ENCODE measurements around the gene LMLN.
"Not testable (repeated sequence)": the region's sequence is repeated elsewhere in the genome, so short reads cannot be mapped to it uniquely, and the experiment has no call there.

Gene LMLN

DNA sequence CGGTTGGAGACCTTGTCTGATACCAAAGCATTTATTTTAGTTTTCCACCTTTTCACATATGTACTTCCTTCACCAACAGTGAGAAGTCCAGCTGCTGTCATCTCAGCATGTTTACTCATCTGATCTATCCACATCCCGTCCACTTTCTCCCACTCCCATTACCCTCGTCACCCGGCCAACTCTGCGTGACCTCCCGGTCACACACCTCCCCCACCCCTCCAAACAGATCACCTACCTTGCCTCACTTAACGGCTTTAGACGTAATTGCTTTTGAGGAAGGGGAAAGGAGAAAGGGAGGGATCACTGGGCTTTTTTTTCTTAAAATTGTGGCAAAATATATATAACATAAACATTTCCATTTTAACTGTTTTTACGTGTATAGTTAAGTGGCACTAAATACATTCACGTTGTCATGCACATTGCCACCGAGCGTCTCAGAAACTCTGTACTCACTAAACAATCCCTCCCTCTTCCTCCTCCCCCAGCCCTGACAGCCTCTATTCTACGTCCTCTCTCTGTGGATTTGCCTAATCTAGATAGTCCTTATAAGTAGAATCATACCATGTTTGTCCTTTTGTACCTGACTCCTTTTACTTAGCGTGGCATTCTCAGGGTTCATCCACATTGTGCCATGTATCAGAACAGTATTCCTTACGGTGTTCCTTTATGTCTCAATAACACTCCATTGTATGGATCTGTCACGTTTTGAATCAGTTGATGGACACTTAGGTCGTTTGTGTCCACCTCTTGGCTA is 67.2 kb downstream of the LMLN start:
- no peak for DNase-seq (ENCODE audit: low read depth in 2 of 2)

DNA sequence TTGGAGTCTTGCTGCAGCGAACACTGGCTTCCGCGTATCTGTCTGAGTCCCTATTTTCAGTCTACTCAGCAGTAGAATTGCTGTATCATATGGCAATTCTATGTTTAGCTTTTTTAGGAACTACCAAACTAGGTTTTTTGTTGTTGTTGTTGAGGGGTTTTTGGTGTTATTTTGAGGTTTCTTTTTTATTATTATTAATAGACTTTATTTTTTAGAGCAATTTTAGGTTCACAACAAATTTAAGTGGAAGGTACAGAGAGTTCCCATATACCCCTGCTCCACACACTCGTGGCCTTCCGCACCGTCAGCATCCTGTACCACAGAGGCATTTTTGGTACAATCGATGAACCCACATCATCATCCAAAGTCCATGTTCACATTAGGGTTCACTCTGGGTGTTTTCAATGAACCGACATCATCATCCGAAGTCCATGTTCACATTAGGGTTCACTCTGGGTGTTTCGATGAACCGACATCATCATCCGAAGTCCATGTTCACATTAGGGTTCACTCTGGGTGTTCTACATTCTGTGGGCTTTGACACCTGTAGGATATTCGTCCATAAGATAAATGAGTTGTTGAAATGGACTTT is 67.9 kb downstream of the LMLN start:
- DNase-seq (ENCODE audit: low read depth in 2 of 2): no peak

DNA sequence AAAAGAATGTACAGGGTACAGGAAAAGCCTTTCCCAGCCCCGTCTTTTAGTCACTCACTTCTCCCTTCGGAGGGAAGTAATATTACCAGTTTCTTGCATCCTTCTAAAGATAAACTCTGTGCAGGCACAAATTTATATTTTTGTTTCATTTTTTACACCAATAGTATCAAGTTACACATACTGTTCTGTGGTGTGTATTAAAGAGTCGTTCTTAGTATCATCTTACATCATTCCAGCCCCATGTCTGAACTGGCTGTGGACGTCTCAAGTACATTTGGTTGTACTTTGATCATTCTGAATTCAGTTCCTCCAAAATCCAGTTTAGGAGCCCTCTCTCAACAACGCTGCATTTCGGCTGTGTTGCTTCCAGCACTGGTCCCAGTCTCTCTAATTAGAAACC is 68.7 kb downstream of the LMLN start:
- no peak for DNase-seq (ENCODE audit: low read depth in 2 of 2)

DNA sequence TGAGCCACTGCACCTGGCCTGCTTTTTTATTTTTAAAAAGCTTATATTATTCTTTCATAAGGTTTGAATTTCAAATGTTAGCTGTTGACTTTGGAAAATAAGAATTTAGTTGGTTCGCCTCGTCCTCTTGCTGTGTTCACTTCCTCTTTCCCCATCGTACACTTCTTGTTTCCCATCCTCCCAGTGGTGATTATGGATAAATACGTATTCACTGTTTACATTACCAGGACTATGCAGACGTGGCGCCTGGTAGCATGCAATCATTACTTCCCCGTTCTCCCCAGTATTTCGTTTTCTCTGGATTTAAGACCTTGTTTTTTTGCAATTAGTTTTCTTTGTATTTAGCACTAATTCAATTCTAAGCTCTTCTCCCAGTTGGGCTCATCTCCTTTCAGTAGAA is 70.1 kb downstream of the LMLN start:
- DNase-seq (ENCODE audit: low read depth in 2 of 2): no peak

DNA sequence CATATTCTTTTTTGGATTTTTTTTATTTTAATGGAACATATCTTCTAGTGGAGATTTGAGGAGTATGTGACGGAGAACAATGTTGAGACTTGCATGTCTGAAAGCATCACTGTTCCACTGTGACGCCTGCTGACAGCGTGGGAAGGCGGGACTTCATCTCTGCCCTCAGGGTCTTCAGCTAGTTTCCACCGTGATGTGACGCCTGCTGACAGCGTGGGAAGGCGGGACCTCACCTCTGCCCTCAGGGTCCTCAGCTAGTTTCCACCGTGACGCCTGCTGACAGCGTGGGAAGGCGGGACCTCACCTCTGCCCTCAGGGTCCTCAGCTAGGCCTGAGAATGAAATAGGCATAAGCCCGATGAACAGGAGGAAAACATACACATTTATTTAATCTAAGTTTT is 70.7 kb downstream of the LMLN start:
- DNase-seq (ENCODE audit: low read depth in 2 of 2): no peak

DNA sequence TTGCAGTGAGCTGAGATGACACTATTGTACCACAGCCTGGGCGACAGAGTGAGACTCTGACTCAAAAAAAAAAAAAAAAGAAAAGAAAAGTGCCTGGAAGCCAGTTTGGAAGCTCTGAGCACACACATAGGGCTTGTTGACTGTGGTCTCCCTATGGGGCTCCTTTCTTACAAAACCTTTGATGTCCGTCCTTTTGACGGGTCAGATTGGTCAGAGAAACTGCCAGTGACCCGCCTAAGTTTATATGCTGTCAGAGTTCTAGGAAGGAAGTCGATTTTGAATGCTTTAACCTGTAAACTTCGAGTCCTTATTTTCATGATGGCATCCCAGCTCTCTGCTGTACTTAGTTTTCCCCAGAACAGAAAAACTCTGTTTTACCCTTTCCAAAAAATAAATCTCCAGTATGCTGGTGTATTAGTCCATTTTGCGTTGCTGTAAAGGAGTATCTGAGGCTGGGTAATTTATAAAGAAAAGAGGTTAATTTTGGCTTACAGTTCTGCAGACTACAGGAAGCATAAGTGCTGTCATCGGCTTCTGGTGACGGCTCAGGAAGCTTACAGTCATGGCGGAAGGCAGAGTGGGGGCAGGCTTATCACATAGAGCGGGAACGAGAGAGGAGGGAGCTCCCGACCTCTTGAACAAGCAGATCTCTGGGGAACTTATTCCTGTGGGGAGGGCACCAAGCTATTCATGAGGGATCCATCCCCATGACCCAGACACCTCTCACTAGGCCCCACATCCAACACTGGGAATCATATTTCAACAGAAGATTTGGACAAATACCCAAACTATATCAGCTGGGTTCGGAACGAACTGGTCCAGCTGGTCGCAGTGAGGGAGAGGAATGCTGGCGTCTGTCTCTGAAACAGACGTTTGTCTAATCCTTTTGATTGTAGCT is 72.3 kb downstream of the LMLN start:
- DNase-seq (ENCODE audit: low read depth in 2 of 2): no peak

DNA sequence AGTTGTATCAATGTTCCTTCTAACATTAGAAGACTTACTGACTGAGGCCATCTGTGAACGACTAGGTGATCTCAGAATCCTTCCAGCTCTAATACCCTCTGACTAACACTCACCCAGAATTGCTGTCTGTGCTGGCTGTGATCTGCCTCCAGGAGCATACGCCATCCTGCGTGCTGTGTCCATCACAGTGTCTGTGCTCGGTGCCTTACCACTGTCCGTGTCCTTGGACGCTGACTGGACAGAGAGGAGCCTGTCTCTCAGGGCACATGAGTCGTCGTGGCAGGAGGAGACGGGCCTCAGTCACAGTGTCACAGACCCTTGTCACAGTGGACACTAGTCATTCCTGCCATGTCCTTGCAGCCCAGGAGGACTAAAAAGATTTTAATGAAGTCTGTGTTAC is 83.1 kb downstream of the LMLN start:
- no peak for DNase-seq (ENCODE audit: low read depth in 2 of 2)

DNA sequence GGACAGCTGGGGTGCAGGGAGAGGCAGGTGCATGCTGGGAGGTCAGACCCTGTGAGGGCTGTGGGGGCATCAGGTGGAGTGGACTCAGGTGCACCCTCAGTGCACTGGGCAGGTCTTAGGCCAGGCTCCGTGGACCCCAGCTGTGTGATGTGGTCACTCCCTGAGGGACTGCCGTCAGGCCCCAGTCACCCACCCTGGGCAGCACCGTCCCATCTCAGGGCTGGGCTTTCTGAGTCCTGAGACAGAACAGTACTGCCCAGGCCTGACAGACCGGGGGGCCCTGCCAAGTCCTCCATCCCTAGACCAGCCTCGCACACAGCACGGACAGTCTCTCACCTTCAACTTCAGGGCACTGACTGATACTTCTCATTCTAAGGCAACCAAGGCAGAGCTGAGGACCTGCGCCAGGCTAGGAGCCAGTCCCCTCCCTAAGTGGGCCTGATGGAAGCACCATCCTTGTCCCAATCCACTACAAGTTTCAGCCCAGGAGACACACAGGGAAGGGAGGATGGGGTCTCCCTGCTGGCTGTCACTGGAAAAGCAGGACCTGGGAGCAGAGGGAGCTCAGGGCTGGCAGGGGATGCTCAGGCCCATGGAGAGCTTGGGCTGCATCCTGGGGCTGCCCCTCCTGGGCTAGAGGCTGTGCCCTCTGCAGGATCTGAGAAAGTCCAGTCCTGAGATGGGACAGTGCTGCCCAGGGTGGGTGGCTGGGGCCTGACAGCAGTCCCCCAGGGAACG is 86.3 kb downstream of the LMLN start:
- no peak for DNase-seq (ENCODE audit: low read depth in 2 of 2)

DNA sequence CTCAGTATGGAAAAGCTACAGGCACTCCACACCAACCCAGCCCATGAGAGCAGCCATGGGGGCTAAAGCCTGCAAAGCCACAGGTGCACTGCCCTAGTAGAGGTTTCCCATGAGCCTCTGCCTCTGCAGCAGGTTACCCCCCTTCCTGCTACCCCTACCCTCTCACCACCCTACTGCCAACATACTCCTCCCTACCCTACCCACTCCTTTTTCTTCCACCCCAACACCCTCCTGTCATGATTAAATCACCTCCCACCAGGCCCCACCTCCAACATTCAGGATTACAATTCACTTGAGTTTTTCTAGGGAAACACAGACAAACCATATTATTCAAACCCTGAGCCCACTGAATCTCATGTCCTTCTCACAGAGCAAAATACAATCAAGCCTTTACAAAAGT is 88.4 kb downstream of the LMLN start:
- DNase-seq (ENCODE audit: low read depth in 2 of 2): no peak

DNA sequence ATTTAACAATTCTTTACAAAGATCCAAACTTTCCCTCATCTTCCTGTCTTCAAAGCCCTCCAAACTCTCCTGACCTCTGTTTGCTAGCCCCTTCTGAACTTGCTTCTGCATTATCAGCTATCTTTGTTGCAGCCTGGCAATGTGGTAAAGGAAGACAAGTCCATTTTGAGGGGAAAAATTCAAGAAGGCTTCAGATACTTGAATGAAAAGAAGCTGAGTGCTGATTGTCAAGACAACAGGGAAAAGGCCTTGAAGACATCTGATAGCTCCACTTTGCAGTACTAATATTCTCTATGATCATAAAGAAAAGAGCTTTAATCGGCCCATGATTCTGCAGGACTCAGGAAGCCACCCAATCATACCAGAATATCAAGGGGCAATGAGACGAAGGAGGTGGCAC is 91.8 kb downstream of the LMLN start:
- no peak for DNase-seq (ENCODE audit: low read depth in 2 of 2)

DNA sequence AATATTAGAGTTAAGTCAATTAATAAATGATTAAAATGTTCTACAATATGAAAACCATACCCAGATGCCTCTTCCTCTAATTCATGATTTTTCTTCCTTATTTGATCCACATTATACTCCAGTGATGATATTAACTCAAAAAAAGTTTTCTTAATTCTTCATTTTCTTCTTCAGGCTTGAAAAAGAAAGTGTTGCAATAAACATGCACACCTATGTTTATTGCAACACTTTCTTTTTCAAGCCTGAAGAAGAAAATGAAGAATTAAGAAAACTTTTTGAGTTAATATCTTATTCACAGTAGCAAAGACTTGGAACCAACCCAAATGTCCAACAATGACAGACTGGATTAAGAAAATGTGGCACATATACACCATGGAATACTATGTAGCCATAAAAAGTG is 93.4 kb downstream of the LMLN start:
- not testable (repeated sequence) for DNase-seq (ENCODE audit: low read depth in 2 of 2)

DNA sequence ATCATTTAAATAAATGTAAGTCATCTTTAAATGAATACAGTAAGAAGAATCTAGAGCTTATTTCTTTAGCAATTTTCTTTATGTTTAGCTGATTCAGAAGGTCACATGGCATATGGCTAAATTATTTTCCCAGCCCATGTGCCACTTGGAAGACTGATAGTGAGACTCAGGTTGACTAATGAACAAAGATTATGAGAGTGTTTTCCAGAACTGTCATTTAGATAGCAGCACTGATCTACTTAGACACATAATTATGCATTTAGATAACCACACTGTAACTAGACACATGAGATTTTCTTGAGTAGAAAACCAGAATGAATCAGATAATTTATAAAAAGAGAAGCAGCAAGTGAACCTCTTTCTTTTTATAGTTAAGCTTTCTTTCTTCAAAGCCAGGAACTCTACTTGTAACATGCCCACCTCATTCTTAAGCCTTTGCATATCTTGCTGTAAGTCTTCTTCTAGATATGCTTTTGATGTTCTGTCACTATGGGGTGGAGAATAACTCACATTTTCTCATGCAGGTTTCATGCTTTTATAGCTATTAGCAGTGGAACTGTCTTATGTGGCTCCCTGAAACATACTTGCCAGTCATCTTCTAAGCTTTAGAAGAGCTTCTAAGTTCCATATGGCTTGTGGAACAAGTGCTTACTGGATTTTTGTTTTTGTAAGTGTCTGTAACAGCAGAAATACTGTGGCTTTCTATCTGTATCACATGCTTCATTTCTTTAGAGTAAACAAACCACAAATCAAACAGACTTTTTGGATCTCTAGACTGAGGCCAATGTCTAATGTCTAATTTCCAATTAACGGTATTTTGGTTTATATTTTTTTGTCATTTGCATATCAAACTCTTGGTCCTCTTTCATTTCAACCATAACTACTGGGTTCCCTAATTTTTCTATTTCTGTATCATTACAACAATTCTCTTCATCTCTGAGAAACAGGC is 101.4 kb downstream of the LMLN start:
- DNase-seq (ENCODE audit: low read depth in 2 of 2): no peak

DNA sequence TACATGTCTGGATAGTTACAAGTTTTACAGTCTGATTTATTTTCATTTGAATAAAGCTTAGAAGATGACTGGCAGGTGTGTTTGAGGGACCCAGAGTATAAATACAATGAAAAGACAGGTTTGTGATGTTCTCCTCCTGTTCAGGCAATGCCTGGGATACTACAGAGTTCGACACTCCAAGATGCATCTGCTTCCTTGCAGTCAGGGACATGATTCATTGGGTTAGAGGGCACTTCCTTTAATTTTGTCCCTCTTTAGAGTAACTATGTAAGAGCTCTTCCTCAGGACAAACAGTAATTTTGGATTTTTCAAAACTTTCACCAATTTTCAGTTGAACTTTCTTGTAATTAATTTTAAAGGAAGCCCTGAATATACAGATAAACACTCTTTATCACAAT is 102.0 kb downstream of the LMLN start:
- DNase-seq (ENCODE audit: low read depth in 2 of 2): no peak

DNA sequence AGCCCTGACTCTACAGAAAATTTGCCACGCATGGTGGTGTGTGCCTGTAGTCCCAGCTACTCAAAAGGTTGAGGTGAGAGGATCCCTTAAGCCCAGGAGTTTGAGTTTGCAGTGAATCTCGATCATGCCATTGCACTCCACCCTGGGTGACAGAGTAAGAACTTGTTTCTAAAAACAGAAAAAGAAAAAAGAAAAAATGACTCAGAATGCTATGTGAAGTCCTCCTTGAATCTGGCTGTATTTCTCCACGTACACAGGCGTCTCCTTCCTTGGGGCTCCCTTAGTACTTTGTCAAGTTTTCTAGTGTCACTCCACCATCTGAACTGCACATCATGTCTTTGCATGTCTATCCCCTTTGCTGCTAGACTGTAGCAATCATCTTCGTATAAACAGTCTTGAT is 104.4 kb downstream of the LMLN start:
- DNase-seq (ENCODE audit: low read depth in 2 of 2): no peak

DNA sequence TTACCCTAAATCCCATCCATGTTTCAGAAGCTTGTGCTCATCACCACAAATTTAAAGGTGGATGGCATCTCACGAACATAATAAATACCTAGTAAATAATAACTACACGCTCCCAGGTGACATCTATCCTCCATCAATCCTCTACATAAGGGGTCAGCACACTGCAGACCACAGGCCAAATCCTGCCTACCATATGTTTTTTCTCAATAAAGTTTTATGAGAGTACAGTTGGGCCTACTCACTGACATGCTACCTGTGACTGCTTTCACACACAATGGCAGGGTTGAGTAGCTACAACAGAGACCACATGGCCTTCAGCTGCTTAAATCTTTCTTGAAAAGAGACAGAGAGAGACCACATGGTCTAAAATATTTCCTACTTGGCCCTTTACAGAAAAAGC is 105.9 kb downstream of the LMLN start:
- no peak for DNase-seq (ENCODE audit: low read depth in 2 of 2)

DNA sequence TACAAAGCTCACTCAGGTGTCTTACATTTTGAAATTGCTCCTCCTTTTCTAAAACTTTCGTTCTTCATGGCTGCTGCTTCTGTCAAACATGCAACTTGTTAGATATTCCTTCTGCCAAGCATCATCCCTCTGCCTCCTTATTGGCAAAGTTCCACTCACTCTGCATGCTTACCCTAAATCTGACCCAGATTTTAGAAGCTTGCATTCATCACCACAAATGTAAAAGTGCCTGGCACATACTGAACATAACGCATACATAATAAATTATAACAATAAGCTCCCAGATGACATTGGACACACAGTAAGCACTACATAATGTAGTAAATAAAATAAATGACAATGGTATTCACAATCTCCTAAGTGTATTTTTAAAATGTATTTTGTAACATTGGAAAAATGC is 107.4 kb downstream of the LMLN start:
- DNase-seq (ENCODE audit: low read depth in 2 of 2): no peak

DNA sequence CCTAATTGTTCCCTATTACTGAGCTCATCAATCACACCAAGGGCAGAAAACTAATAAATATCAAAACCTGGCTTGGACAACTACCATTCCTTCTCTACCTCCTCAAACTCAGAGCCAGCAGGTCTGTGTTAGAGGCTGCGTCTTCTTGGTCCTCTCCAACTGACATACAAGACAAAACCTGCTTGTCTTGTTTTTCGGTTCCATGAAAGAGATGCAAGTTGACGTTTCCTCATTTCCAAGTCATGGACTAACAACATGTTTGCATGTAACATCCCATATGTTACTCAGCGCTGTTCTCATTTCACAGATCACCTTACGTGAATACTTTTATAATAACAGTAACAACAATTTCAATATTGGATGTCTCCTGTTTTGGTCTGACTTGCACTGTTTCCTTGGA is 110.9 kb downstream of the LMLN start:
- no peak for DNase-seq (ENCODE audit: low read depth in 2 of 2)

DNA sequence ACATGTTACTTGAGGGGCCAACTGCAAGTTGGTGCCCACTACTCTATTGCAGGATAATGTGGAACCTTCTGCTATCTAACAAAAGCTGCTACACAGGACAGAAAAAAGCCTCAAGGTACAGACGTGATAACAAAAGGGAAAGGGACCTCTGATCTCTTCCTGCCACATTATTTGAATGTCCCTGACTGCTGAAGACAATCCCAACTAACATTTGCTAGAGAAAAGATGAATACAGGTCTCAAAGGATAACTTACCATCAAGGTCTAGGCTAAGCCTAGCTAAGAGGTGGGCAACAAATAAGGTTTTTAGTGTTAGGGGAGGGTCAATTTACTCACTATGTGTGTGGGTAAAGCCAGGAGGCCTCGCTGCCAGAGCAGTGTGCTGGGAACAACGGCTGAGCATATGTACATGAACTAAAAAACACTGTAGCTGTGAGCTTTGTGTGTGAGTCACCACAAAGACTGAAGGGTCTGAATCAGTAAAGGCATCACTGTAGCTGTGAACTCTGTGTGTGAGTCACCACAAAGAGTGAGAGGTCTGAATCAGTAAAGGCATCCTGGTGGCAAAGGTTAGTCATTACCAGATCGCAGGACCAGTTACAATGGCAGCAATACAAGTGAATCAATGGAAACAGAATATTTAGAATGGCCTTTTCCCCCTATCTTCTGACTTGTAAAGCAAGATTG is 111.7 kb downstream of the LMLN start:
- peak in 1 of 2 donors; percentile 14 for DNase-seq (ENCODE audit: low read depth in 2 of 2)

DNA sequence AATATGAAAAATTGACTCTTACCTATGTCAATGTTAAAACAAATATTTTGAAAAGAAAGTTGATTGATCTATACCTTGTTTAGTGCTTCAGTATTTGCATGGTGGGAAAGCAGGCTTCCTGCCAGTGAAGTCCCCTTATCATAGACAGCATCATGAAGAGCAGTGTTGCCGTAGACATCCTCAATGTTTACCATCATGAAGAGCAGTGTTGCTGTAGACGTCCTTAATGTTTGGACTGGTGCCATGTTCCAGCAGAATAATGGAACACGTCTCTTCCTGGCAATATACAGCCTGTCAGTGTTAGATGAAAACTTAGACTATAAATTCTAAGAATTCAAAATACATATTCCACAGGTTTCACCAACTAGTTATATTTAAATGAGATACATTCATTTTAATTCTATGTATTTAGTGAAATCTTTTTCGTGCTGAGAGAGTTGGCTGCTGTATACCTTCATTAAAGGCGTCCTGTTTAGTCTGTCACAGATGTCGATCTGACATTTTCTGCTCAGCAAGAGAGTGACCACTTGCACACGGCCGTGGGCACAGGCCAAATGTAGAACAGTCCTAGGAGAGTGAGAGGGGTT is 116.8 kb downstream of the LMLN start:
- no peak for DNase-seq (ENCODE audit: low read depth in 2 of 2)
